ENCODE measurements around the gene AOPEP. TPM values are rescaled to one million over a fixed set of nuclear protein-coding genes. Genes with fewer than 3 reads are reported as not detected.

Gene AOPEP
- total RNA-seq, 1 donor from 2014 or later = 25.8 TPM

GRCh38 chr9:94855903-94856302 lies 129.4 kb downstream of the AOPEP start:
- peaks cover 4% of the 10 kb centered on the region for H3K36me3 Mint-ChIP-seq (ENCODE audit: unreplicated experiment)
- no peaks in the 10 kb centered on the region for H3K27me3 Mint-ChIP-seq (ENCODE audit: unreplicated experiment)
- no peak overlapping the region for H3K27ac Mint-ChIP-seq (ENCODE audit: unreplicated experiment)
- no peak for DNase-seq
- no peaks in the 10 kb centered on the region for H3K9me3 Mint-ChIP-seq (ENCODE audit: unreplicated experiment)
- TF ChIP-seq CTCF (IDR thresholded peaks at IDR 0.05; ENCODE audit: partially characterized antibody, unreplicated experiment) = no peak
- no peaks in the 10 kb centered on the region for H3K4me1 Mint-ChIP-seq (ENCODE audit: low read depth, unreplicated experiment)
- H3K4me3 Mint-ChIP-seq (ENCODE audit: unreplicated experiment) = no peak overlapping the region

GRCh38 chr9:94857791-94858190 lies 131.3 kb downstream of the AOPEP start:
- Mint-ChIP-seq H3K9me3 (ENCODE audit: unreplicated experiment) (no peaks in the 10 kb centered on the region), H3K36me3 (ENCODE audit: unreplicated experiment) (no peaks in the 10 kb centered on the region), H3K4me3 (ENCODE audit: unreplicated experiment) (no peak overlapping the region), H3K27me3 (ENCODE audit: unreplicated experiment) (no peaks in the 10 kb centered on the region), H3K4me1 (ENCODE audit: low read depth, unreplicated experiment) (no peaks in the 10 kb centered on the region), H3K27ac (ENCODE audit: unreplicated experiment) (no peak overlapping the region)
- no peak for TF ChIP-seq CTCF (IDR thresholded peaks at IDR 0.05; ENCODE audit: partially characterized antibody, unreplicated experiment)
- DNase-seq = no peak

- H3K4me3 Mint-ChIP-seq (ENCODE audit: unreplicated experiment) = no peak overlapping the region
- TF ChIP-seq CTCF (IDR thresholded peaks at IDR 0.05; ENCODE audit: partially characterized antibody, unreplicated experiment) = no peak
- no peak overlapping the region for H3K27ac Mint-ChIP-seq (ENCODE audit: unreplicated experiment)
- H3K36me3 Mint-ChIP-seq (ENCODE audit: unreplicated experiment) = no peaks in the 10 kb centered on the region
- DNase-seq = no peak
- H3K9me3 Mint-ChIP-seq (ENCODE audit: unreplicated experiment) = no peaks in the 10 kb centered on the region
- H3K27me3 Mint-ChIP-seq (ENCODE audit: unreplicated experiment) = no peaks in the 10 kb centered on the region
- H3K4me1 Mint-ChIP-seq (ENCODE audit: low read depth, unreplicated experiment) = no peaks in the 10 kb centered on the region
These were observed 132.7 kb downstream of the AOPEP start for GRCh38 chr9:94859226-94859625.

GRCh38 chr9:94859891-94860290 lies 133.4 kb downstream of the AOPEP start:
- no peak for DNase-seq
- H3K4me1 Mint-ChIP-seq (ENCODE audit: low read depth, unreplicated experiment) = no peaks in the 10 kb centered on the region
- no peak overlapping the region for H3K27ac Mint-ChIP-seq (ENCODE audit: unreplicated experiment)
- H3K4me3 Mint-ChIP-seq (ENCODE audit: unreplicated experiment) = no peak overlapping the region
- H3K9me3 Mint-ChIP-seq (ENCODE audit: unreplicated experiment) = no peaks in the 10 kb centered on the region
- no peaks in the 10 kb centered on the region for H3K27me3 Mint-ChIP-seq (ENCODE audit: unreplicated experiment)
- no peaks in the 10 kb centered on the region for H3K36me3 Mint-ChIP-seq (ENCODE audit: unreplicated experiment)
- no peak for TF ChIP-seq CTCF (IDR thresholded peaks at IDR 0.05; ENCODE audit: partially characterized antibody, unreplicated experiment)

GRCh38 chr9:94860678-94861588 lies 134.4 kb downstream of the AOPEP start:
- H3K36me3 Mint-ChIP-seq (ENCODE audit: unreplicated experiment) = no peaks in the 10 kb centered on the region
- H3K4me3 Mint-ChIP-seq (ENCODE audit: unreplicated experiment) = no peak overlapping the region
- H3K27me3 Mint-ChIP-seq (ENCODE audit: unreplicated experiment) = no peaks in the 10 kb centered on the region
- no peaks in the 10 kb centered on the region for H3K9me3 Mint-ChIP-seq (ENCODE audit: unreplicated experiment)
- no peak overlapping the region for H3K27ac Mint-ChIP-seq (ENCODE audit: unreplicated experiment)
- H3K4me1 Mint-ChIP-seq (ENCODE audit: low read depth, unreplicated experiment) = peaks cover 3% of the 10 kb centered on the region
- DNase-seq = no peak
- TF ChIP-seq CTCF (IDR thresholded peaks at IDR 0.05; ENCODE audit: partially characterized antibody, unreplicated experiment) = no peak
